GM19452 (cell line): ENCODE results near the gene GABPB1.
A peak's percentile ranks its signal among the peaks of the same experiment; 100 is the strongest.

Source experiments
- ATAC-seq: cut with Tn5 transposase; IDR thresholded peaks from one replicate; pipeline ENCODE4 v1.9.1; 2021; ENCODE audit not compliant: unreplicated experiment

The GABPB1 gene

GRCh38 chr15:50280271-50280670, 74.7 kb downstream of the GABPB1 start:
- ATAC-seq = no peak

DNA sequence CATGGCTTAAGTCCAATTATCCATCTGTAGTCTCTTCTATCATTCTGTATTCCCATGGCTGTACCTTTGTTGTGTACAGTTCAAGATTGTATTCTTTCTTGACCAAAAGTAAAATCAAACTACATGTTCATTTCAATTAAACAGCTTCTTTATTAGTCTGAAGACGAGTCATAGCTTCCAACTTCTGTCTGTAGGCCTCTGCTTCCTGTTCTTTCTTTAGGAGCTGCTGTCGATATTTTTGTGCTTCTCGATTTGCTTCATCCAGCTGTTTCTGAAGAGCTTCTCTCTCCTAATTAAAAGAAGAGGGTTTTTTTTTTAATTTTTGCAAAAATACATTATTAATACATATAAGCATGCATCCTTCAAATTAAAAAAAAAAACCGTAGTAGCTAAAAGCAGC, 76.5 kb downstream of the GABPB1 start:
- ATAC-seq = no peak

GRCh38 chr15:50277370-50277769, 77.6 kb downstream of the GABPB1 start:
- no peak for ATAC-seq

- no peak for ATAC-seq
These were observed 79.1 kb downstream of the GABPB1 start for GRCh38 chr15:50275908-50276307.

GRCh38 chr15:50275091-50275490, 79.9 kb downstream of the GABPB1 start:
- ATAC-seq = no peak

DNA sequence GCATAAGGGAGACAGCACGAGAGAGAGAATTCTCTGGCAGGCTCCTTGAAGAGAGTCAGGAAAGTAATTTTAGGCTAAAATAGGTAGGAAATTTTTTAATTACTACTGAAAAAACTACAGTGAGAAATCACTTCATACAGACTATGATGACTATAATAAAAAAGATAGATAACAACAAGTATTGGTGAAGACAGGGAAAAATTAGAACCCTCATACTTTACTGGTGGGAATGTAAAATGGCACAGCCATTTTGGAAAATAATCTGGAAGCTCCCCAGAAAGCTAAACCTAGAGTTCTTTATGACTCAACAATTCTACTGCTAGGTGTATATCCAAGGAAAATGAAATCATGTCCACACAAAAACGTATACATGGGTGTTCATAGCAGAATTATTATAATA, 87.4 kb downstream of the GABPB1 start:
- no peak for ATAC-seq

DNA sequence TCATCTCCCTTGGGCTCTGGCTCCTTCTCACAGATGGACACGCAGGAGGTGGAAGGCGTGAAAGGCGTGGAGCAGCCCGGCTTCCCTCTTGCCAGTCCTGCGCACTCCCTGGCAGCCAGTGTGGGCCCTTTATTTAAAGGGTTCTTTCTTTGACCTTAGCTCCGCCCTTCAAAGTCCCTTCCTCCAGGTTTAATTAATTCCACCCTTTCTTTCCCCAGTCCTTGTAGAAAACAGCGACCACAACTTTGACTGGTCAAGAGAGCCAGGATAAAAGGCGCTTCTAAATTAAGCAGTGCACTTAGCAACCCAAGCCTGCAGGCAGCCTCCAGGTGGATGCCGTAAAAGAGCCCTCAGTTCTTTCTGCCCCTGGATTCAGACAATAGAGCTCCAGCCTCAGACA, 89.4 kb downstream of the GABPB1 start, which contains the start of gene HDC:
TSS of gene HDC (minus strand) at position 107 of the 400 bp plus-strand sequence. CDS start at position 4, 103 bp downstream.
- ATAC-seq = no peak

GRCh38 chr15:50262533-50262932, 92.5 kb downstream of the GABPB1 start:
- ATAC-seq = no peak

GRCh38 chr15:50261981-50262380, 93.0 kb downstream of the GABPB1 start:
- ATAC-seq = no peak

DNA sequence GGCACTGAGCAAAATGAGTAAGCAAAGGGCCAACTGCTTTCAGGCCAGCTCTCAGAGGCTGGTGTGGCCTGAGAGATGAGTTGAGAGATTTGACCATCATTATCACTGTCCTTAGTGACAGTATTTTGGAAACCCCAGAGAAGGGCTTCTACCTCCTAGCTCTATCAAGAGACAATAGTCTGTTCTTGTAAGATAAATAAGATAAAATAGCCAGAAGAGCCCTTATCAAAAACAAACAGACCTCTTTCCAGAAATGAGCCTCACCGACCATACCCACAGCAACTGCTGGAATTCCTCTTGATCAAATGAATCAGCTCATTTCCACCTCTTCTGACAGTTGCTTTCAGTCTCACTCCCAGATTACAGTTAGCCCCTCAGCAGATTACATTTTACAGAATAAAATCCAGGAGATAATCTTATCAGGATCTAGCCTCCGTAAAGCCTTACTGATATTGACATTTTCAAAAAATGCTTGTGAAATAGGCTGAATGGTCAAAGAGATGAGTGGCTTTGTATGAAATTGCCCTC, 94.0 kb downstream of the GABPB1 start:
- peak; percentile 49 for ATAC-seq

GRCh38 chr15:50259276-50259675, 95.7 kb downstream of the GABPB1 start:
- ATAC-seq = no peak

- ATAC-seq = no peak
These were observed 97.1 kb downstream of the GABPB1 start for GRCh38 chr15:50257924-50258323.

- no peak for ATAC-seq
These were observed 97.7 kb downstream of the GABPB1 start for GRCh38 chr15:50257332-50257731.

DNA sequence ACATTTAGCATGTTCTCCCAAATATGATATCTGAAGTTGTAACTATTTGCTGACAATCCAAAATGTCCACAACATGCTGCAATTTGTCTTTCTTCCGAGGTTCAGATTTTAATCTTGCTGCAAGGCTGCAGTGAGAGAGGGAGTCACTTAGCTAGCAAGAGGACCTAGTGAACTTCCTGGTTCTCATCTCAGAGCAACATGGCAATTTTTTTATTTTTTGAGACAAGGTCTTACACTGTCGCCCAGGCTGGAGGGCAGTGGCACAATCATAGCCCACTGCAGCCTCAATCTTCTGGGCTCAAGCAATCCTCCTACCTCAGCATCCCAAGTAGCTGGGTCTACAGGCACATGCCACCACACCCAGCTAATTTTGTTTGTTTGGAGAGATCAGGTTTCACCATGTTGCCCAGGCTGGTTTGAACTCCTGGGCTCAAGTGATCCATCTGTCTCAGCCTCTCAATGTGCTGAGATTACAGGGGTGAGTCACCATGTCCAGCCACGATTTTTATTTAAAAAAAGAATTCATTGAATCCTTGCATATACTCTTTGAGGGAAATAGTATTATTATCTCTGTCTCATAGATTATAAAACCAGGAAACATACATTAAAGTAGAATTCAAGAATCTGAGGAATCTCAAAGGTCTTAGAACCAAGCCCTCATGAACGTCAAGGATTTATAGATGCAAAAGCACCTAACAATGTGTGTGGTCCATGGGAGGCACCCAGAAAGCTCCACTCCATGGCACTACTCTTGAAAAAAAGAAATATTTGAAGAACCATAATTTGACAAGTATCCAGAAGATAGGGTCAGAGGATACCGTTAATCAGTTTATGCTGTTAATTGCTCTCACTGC, 98.6 kb downstream of the GABPB1 start:
- ATAC-seq = no peak

- ATAC-seq = no peak
These were observed 102.4 kb downstream of the GABPB1 start for GRCh38 chr15:50252556-50252955.

DNA sequence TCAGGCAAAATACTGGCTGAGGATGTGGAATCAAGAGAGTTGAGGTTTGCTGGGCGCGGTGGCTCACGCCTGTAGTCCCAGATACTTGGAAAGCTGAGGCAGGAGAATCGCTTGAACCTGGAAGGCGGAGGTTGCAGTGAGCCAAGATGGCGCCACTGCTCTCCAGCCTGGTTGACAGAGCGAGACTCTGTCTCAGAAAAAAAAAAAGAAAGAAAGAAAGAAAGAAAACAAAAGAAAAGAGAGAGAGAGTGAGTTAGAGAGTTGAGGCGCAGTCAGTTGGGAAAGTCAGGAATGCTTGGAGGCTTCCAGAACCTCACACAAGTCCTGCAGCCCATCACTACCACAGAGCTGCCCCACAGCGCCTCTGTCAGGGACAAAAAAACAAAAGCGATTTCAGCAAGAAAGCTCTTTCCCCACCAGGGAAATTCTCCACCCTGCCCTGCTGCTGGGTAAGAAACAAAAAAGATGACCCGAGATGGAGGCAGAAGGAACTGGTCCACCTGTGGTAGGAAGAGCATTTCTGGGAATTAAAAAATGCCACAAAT, 103.3 kb downstream of the GABPB1 start:
- no peak for ATAC-seq

GRCh38 chr15:50250760-50251394, 104.1 kb downstream of the GABPB1 start:
- ATAC-seq = no peak

GRCh38 chr15:50249704-50250103, 105.3 kb downstream of the GABPB1 start:
- ATAC-seq = no peak

DNA sequence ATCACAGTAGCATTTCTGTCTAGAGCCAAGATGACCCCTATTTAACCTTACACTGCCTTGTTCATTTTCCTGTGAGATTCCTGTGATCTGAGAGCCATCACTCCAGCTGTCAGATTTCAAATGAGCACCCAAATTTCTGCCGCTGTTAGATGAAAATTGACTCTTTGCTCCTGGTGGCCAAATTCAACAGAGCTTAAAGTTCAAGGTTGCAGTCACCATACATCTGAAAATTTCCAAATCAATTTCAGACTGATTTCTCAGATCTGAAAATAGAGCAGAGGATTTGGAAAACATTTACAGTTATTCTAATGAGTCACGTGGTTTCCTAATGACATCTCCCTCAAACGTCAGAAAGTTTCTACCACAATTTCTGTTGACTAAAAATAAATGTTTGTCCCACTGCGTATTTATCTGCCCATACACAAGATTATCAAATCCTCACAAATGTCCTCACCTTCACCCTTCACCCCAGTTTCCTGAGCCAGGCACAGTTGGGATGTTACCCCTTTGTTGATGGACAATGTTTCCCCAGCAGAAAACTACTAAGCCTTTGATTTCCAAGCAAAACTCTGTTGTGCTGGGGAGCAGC, 105.9 kb downstream of the GABPB1 start:
- ATAC-seq = no peak

GRCh38 chr15:50247819-50248655, 107.0 kb downstream of the GABPB1 start:
- ATAC-seq = peak; percentile 81

DNA sequence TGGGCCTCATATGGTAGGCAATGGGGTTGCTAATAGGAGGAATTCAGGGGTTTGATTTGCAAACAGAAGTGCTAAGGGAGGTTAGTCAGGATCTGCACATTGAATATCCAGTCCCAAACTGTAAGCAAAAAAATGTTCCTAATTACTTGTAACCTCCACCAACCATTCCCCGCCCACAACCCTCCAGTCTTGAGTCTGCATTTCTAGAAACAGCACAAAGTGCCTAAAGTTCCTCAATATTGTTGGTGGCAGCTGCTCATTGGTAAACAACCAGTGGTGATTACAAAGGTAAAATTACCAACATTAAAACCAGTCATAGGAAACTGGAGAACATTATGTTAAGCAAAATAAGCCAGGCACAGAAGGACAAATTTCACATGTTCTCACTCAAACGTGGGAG, 108.4 kb downstream of the GABPB1 start:
- no peak for ATAC-seq
